HepG2 (cell line): Measurements from ENCODE around the gene CTDNEP1. TPM values are rescaled to one million over a fixed set of nuclear protein-coding genes. Genes with fewer than 3 reads are reported as not detected.

Experiments
- FOXM1 ChIP-seq: sonication (generic); formaldehyde crosslinking; IDR thresholded peaks from 2 replicates; pipeline ENCODE4 v1.5.0; 2020; ENCODE audit warnings: missing genetic modification reagents
- NFAT5 ChIP-seq: sonication (generic); formaldehyde crosslinking; IDR thresholded peaks from 2 replicates; pipeline ENCODE4 v1.4.0; 2020; ENCODE audit warnings: missing genetic modification reagents
- RARG ChIP-seq: sonication (generic); formaldehyde crosslinking; IDR thresholded peaks from 2 replicates; pipeline ENCODE4 v1.4.0; 2020; ENCODE audit warnings: low read depth, mild to moderate bottlenecking, missing genetic modification reagents
- SMC3 ChIP-seq: IDR thresholded peaks from 2 replicates; pipeline ENCODE4 v1.6.1; 2011; ENCODE audit warnings: low read length, improper control_type of control experiment
- SOX13 ChIP-seq, 3 experiments: fragments of 450-650 bp in 1 of 3; sonication (generic) in 1 of 3; formaldehyde crosslinking in 1 of 3; IDR thresholded peaks in 2 of 3; conservative IDR thresholded peaks in 1 of 3; 2 replicates each; pipeline versions ENCODE4 v1.5.0 to v1.6.1; 2016 to 2020; ENCODE audit warnings: antibody characterized with exemption in 1 of 3, mild to moderate bottlenecking in 1 of 3, missing compliant biosample characterization in 1 of 3, missing genetic modification reagents in 1 of 3, moderate library complexity in 1 of 3
- TERF1 ChIP-seq: sonication (generic); formaldehyde crosslinking; IDR thresholded peaks from 2 replicates; pipeline ENCODE4 v1.8.0; 2022; ENCODE audit warnings: mild to moderate bottlenecking, missing genetic modification reagents, moderate library complexity
- TFDP1 ChIP-seq: IDR thresholded peaks from 2 replicates; pipeline ENCODE4 v1.6.1; 2016; ENCODE audit warnings: missing compliant biosample characterization, missing genetic modification reagents, borderline replicate concordance
- ZNF260 ChIP-seq: sonication (generic); formaldehyde crosslinking; IDR thresholded peaks from 2 replicates; pipeline ENCODE4 v1.4.0; 2020; ENCODE audit warnings: missing genetic modification reagents, low read depth, mild to moderate bottlenecking, borderline replicate concordance
- ZNF350 ChIP-seq: sonication (generic); formaldehyde crosslinking; IDR thresholded peaks from 2 replicates; pipeline ENCODE4 v1.4.0; 2020; ENCODE audit warnings: mild to moderate bottlenecking, low read depth, missing genetic modification reagents, borderline replicate concordance
- ZNF407 ChIP-seq: sonication (generic); formaldehyde crosslinking; IDR thresholded peaks from one replicate; pipeline ENCODE4 v1.5.1; 2020; ENCODE audit warnings: mild to moderate bottlenecking, missing genetic modification reagents; ENCODE audit errors: not compliant biosample characterization
- polyA plus RNA-seq, 8 experiments: library from polyadenylated mRNA; depleted of rRNA in 3 of 8; stranded (reverse) in 7 of 8; unstranded in 1 of 8; fragments of >200 nt; fragmentation: Illumina TruSeq in 4 of 8; extraction: Trizol in 4 of 8; gene quantifications; 2 replicates each; pipeline versions ENCODE4 v1.2.1 to v1.2.3, GENCODE V29; 2011 to 2016; ENCODE audit warnings: low read depth in 4 of 8, missing spikeins in 1 of 8, mixed read lengths in 1 of 8; ENCODE audit not compliant: insufficient read depth in 1 of 8
- total RNA-seq, 5 experiments: library from RNA; depleted of rRNA; stranded (reverse); fragments of >200 nt; fragmentation: Illumina TruSeq; extraction: Trizol; gene quantifications; 2 replicates each; pipeline ENCODE4 v1.2.3, GENCODE V29; 2016; ENCODE audit warnings: low read depth in 1 of 5

CTDNEP1 gene
- total and polyA plus RNA-seq, 2 of the 13 experiments (the other 11 are each of a cell fraction or from before 2014, with no cell fraction given) = 19.8 to 118 TPM

- TF ChIP-seq ZNF407 (CRISPR knock-in tag) (no peak), FOXM1 (CRISPR knock-in tag) (no peak), SOX13 (IDR thresholded peaks at IDR 0.05) (no peak), SOX13 (CRISPR knock-in tag; conservative IDR thresholded peaks at IDR 0.05 in 1 of 2, IDR thresholded peaks at IDR 0.05 in 1 of 2) (no peak; a peak in 1 of 4 replicates), SMC3 (no peak), TFDP1 (CRISPR knock-in tag) (no peak), NFAT5 (CRISPR knock-in tag) (no peak), TERF1 (CRISPR knock-in tag) (no peak), RARG (CRISPR knock-in tag) (no peak), ZNF350 (CRISPR knock-in tag) (peak; percentile 67; the same call in 1 of the 2 replicates), ZNF260 (CRISPR knock-in tag) (no peak)
Observed at GRCh38 chr17:7239091-7240027, 12.2 kb downstream of the CTDNEP1 start, which contains the start of gene PHF23 (continued).
